NOMO-1 (cell line): ENCODE measurements around the gene IGF2BP2.

Source experiments
- DNase-seq, 2 experiments: peaks; one replicate each; lab custom pipeline; 2025; ENCODE audit not compliant: unreplicated experiment in 2 of 2; lab: John Stamatoyannopoulos, UW

IGF2BP2 gene

DNA sequence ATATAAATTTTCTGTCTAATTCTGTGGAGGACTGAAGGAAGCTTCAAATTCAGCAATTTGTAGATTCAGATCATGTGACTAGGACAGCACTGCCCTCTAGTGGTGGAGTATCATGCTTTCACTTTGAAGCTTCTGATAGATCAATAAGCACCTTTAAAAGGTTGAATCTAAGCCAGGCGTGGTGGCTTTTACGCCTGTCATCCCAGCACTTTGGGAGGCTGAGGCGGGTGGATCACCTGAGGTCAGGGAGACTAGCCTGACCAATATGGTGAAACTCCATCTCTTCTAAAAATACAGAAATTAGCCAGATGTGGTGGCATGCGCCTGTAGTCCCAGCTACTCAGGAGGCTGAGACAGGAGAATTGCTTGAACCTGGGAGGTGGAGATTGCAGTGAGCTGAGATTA lies 56.3 kb downstream of the IGF2BP2 start:
- peak in 1 of 2 experiments; percentile 76 for DNase-seq

GRCh38 chr3:185767002-185767688 lies 57.7 kb downstream of the IGF2BP2 start:
- no peak for DNase-seq

- DNase-seq = no peak
Observed at GRCh38 chr3:185766329-185767001, 58.4 kb downstream of the IGF2BP2 start.

DNA sequence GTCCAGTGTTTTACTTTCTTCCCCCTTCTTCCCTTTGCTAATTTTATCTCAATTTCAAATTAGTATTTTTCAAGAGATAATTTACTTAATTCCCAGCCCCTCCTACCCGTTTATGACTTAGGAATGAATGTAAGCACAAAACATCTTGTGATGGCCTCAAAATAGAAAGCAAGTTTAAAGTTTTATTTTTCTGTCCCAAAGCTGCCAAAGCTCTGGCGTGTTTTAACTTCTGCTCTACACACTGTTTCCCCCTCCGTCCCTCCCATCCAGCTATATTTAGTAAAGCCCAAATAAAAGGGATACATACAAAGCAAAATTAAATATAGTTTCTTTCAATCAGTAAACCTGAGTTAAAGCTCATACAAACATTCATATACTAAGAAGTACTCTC lies 59.9 kb downstream of the IGF2BP2 start:
- no peak for DNase-seq

- DNase-seq = peak in 1 of 2 experiments; percentile 48
Observed at GRCh38 chr3:185764163-185764979, 60.5 kb downstream of the IGF2BP2 start.

- DNase-seq = no peak
Observed at GRCh38 chr3:185763347-185764005, 61.4 kb downstream of the IGF2BP2 start.

GRCh38 chr3:185760550-185760949 lies 64.3 kb downstream of the IGF2BP2 start:
- no peak for DNase-seq

GRCh38 chr3:185760088-185760487 lies 64.8 kb downstream of the IGF2BP2 start:
- DNase-seq = no peak

DNA sequence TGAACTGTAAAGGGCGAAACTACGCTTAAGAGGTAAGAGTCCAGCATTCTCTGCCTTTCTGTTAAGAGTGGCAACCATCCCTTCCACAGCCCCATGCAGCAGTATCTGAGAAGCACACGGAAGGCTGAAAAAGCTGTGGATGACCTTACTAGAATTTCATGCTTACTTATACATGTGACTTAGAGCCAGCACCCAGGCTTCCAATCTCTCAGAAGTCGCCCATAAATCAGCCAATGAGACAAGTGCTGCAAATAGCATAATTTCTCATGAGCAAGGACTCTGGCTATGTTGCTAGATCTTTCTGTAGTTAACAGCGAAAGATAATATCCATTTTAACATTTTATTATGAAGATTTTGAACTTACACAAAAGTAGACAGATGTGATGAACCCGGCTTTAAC lies 65.3 kb downstream of the IGF2BP2 start:
- no peak for DNase-seq

DNA sequence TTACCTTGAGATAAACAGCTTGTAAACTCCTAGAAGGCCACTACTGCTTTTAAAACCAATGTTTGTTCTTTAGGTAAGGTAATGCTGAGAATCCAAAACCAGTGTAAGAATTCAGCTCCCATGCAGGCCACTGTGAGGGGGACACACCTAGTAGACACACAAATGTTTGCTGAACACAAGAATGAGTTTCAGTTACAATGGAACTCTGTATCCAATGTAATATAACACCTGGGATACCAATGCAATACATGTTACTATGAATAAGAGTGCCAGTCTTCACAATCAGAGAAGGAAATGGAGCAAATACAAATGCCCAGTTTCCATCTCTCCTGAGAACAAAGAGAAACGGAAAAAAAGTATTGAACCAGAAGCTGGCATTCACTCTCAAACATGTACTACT lies 65.9 kb downstream of the IGF2BP2 start:
- no peak for DNase-seq

- no peak for DNase-seq
Observed at GRCh38 chr3:185757176-185757575, 67.7 kb downstream of the IGF2BP2 start.

DNA sequence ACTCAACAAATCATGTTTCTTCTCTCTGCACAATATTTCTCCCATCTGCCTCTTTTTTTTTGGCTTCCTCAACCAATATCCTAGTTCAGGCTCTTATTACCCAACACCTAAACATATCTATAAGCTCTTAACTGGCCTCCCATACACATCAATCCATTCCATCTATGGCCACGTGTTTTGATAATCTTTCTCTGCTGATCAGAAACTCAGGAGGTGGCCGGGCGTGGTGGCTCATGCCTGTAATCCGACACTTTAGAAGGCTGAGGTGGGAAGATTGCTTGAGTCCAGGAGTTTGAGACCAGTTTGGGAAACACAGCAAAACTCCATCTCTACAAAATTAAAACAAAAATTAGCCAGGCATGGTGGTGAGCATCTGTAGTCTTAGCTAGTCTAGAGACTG lies 68.4 kb downstream of the IGF2BP2 start:
- DNase-seq = no peak

- DNase-seq = no peak
Observed at GRCh38 chr3:185754920-185755319, 69.9 kb downstream of the IGF2BP2 start.

DNA sequence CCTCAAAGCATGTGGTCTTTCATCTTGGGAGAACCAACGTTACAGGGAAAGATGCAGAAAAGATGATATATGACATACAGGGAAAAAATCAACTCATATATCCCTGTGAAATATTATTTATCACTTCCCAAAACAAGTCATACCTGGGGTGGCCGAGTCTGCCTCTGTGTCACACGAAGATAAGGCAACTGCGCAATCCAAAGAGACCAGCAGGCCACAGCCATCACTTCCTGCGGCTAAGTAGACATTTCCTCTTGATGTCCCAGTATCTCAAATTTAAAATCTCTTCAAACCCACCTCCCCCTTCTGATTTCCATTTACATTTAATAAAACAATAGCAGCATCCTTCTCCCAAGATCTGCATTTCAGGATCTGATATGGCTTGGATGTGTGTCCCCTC lies 71.5 kb downstream of the IGF2BP2 start:
- peak in 1 of 2 experiments; percentile 49 for DNase-seq

DNA sequence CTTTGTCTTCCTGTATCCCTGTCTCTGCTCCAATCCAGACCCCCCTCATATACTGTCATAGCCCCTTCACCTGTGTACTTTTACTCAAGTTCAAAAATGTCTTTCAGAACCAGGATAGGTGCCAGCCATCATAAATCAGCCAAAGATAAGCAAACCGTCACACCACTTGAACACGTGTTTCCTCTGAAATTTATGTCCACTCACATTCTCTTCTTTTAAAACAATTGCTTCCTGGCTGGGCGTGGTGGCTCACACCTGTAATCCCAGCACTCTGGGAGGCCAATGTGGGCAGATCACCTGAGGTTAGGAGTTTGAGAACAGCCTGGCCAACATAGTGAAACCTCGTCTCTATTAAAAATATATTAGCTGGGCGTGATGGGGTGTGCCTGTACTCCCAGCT lies 74.1 kb downstream of the IGF2BP2 start:
- DNase-seq = no peak

DNA sequence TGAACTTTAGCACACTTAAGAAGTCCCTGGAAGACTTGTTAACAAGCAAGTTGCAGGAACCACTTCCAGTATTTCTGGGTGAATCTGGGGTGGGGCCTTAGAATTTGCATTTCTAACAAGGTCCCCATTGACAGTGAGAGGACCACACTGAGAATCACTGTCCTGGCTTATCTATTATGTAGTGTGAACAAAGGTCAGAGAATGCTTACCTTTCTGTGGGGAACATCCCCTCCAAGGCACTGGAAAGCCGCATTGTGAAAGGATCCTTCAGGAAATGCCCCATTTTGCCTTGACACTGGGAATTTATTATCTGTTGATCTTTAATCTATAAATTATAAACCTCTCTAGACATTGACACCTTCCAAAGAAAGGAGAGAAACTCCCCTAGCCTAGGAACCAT lies 74.8 kb downstream of the IGF2BP2 start:
- DNase-seq = no peak

GRCh38 chr3:185746470-185746869 lies 78.4 kb downstream of the IGF2BP2 start:
- DNase-seq = peak; percentile 72 to 91

- peak; percentile 55 to 68 for DNase-seq
Observed at GRCh38 chr3:185744997-185745843, 79.6 kb downstream of the IGF2BP2 start.

GRCh38 chr3:185741586-185741985 lies 83.3 kb downstream of the IGF2BP2 start:
- DNase-seq = no peak

DNA sequence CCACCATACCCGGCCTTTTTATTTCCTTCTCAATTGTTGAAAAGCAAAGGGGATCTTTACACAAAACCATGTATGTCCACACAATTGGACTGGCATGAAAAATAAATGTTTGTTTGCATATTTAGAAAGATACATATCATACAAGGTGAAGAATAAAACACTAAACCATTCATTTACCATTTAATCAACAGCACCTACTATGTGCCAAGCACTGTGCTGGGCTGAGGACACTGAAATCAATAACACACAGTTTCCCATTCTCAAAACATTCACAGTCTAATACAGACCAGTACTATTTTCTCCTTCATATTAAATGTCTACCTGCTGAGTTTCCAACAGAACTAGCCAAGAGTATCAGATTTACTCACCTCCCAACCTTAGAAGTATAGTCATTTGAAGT lies 84.7 kb downstream of the IGF2BP2 start:
- no peak for DNase-seq
